Measurements from ENCODE around the gene GRHL1.

DNA sequence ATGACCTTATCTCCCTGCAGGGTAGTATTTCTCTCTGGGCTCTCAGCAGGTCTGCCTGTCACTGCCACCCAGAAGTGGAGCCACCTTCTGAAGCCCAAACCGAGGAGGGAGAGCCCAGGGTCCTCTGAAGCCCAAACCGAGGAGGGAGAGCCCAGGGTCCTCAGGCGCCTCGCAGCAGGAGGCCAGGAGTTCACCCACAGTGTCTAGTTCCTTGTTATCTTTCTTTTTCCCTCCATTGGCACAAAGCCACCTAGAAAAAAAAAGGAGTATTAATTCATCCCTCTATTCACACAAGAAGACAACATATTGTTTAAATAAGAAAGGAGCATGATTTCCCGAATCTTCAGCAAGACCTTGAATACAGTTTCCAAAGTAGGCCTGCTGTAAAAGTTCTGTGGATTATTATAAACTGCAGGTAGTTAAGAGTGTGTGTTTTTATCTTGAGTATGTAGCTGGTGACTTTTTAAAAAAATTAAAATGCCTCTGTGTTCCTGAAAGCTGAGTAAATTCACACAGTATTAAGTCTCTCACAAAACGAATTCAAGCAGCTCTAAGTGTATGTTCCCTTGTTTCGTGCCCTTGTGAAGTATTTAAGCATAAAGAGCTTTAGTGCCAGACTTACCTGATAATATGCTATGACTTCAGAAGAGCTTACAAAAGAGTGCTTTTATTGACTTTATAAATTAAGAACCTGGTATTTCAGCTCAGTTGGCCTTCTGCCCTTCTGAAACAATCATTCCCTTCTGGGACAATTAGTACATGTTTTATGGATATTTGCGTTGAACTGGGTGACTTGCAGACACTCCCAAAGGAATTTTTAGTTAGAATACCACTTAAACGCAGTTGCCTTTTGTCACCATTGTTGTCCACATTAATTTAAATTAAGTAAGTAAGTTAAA is 11.7 kb upstream of the GRHL1 start:
- TF ChIP-seq, protein P1, sequence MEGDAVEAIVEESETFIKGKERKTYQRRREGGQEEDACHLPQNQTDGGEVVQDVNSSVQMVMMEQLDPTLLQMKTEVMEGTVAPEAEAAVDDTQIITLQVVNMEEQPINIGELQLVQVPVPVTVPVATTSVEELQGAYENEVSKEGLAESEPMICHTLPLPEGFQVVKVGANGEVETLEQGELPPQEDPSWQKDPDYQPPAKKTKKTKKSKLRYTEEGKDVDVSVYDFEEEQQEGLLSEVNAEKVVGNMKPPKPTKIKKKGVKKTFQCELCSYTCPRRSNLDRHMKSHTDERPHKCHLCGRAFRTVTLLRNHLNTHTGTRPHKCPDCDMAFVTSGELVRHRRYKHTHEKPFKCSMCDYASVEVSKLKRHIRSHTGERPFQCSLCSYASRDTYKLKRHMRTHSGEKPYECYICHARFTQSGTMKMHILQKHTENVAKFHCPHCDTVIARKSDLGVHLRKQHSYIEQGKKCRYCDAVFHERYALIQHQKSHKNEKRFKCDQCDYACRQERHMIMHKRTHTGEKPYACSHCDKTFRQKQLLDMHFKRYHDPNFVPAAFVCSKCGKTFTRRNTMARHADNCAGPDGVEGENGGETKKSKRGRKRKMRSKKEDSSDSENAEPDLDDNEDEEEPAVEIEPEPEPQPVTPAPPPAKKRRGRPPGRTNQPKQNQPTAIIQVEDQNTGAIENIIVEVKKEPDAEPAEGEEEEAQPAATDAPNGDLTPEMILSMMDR (IDR thresholded peaks at IDR 0.05 in 4 of 5, conservative IDR thresholded peaks at IDR 0.05 in 1 of 5) = no peak
- TF ChIP-seq POLR2A (IDR thresholded peaks at IDR 0.05) = no peak
